CD14-positive monocyte (primary cell): ENCODE results near the gene RITA1. TPM values are rescaled to one million over a fixed set of nuclear protein-coding genes. Genes with fewer than 3 reads are reported as not detected.

ENCODE experiments used
- DNase-seq, 3 donors: peaks; one replicate each; pipeline ENCODE4 v3.0.0-alpha.2; 2011 to 2022
- H2AFZ ChIP-seq: 2 replicates; pipeline ENCODE4 v1.6.0; 2012; ENCODE audit warnings: mild to moderate bottlenecking, low read depth, low read length, inconsistent platforms; ENCODE audit not compliant: insufficient read depth, poor library complexity, severe bottlenecking
- H3K27ac ChIP-seq, 2 donors: 1 replicate in 1 of 2; 2 replicates in 1 of 2; pipeline ENCODE4 v1.5.1; 2012 to 2013; ENCODE audit warnings: low read length in 2 of 2, control low read depth in 1 of 2, inconsistent platforms in 1 of 2, low read depth in 1 of 2, mild to moderate bottlenecking in 1 of 2
- H3K27me3 ChIP-seq, 2 donors: one replicate each; pipeline versions ENCODE4 v1.6.0 to v1.6.1; 2011 to 2013; ENCODE audit warnings: low read length in 2 of 2; ENCODE audit not compliant: control insufficient read depth in 2 of 2, insufficient read depth in 2 of 2
- H3K36me3 ChIP-seq, 2 donors: replicated peaks in 1 of 2; 1 replicate in 1 of 2; 2 replicates in 1 of 2; pipeline versions ENCODE4 v1.5.1 to v1.6.1; 2012 to 2013; ENCODE audit warnings: low read length in 2 of 2, control low read depth in 1 of 2, inconsistent platforms in 1 of 2, mild to moderate bottlenecking in 1 of 2; ENCODE audit not compliant: insufficient read depth in 2 of 2, control insufficient read depth in 1 of 2
- H3K4me1 ChIP-seq, 2 donors: 1 replicate in 1 of 2; 2 replicates in 1 of 2; pipeline versions ENCODE4 v1.5.1 to v1.6.1; 2012 to 2013; ENCODE audit warnings: low read length in 2 of 2, control low read depth in 1 of 2, inconsistent platforms in 1 of 2, mild to moderate bottlenecking in 1 of 2, moderate library complexity in 1 of 2; ENCODE audit not compliant: insufficient read depth in 2 of 2, control insufficient read depth in 1 of 2
- H3K4me2 ChIP-seq: replicated peaks from 2 replicates; pipeline ENCODE3; 2012; ENCODE audit warnings: low read length, moderate library complexity, mild to moderate bottlenecking; ENCODE audit not compliant: poor library complexity, severe bottlenecking; ENCODE audit errors: extremely low read depth
- H3K4me3 ChIP-seq, 3 experiments: fragments of 200-600 bp in 1 of 3; sonication (generic) in 1 of 3; replicated peaks in 1 of 3; 1 replicate in 2 of 3; 2 replicates in 1 of 3; pipeline ENCODE4 v1.5.1; 2011 to 2013; ENCODE audit warnings: low read length in 3 of 3, mild to moderate bottlenecking in 3 of 3, control low read depth in 2 of 3, low read depth in 2 of 3, inconsistent platforms in 1 of 3, moderate library complexity in 1 of 3
- H3K79me2 ChIP-seq: 2 replicates; pipeline ENCODE4 v1.6.0; 2012; ENCODE audit warnings: mild to moderate bottlenecking, control low read depth, inconsistent platforms, low read length, moderate library complexity; ENCODE audit not compliant: insufficient read depth
- H3K9ac ChIP-seq: 2 replicates; pipeline ENCODE4 v1.6.0; 2017; ENCODE audit warnings: low read length, mild to moderate bottlenecking; ENCODE audit not compliant: insufficient read depth, poor library complexity, severe bottlenecking
- H3K9me3 ChIP-seq, 2 donors: replicated peaks in 1 of 2; 1 replicate in 1 of 2; 2 replicates in 1 of 2; pipeline versions ENCODE4 v1.5.1 to v1.6.1; 2012 to 2013; ENCODE audit warnings: low read length in 2 of 2, control low read depth in 1 of 2; ENCODE audit not compliant: control insufficient read depth in 1 of 2, insufficient read depth in 1 of 2
- H4K20me1 ChIP-seq: 2 replicates; pipeline ENCODE4 v1.6.0; 2012; ENCODE audit warnings: mild to moderate bottlenecking, low read length, control low read depth, moderate library complexity; ENCODE audit not compliant: insufficient read depth
- H3K27ac Mint-ChIP-seq, 7 donors: one replicate each; pipeline ENCODE4 v1.8.0; 2020; ENCODE audit warnings: mild to moderate bottlenecking in 7 of 7, mixed read lengths in 7 of 7, moderate library complexity in 6 of 7, inconsistent platforms in 2 of 7
- H3K27me3 Mint-ChIP-seq, 3 donors: one replicate each; pipeline ENCODE4 v1.8.0; 2021 to 2022; ENCODE audit warnings: low read depth in 3 of 3, mild to moderate bottlenecking in 3 of 3, mixed read lengths in 3 of 3, moderate library complexity in 3 of 3, inconsistent platforms in 1 of 3
- H3K36me3 Mint-ChIP-seq, 2 donors: one replicate each; pipeline ENCODE4 v1.8.0; 2020; ENCODE audit warnings: mixed read lengths in 2 of 2, inconsistent platforms in 1 of 2, mild to moderate bottlenecking in 1 of 2
- H3K4me1 Mint-ChIP-seq: one replicate; pipeline ENCODE4 v1.8.0; 2020; ENCODE audit warnings: mild to moderate bottlenecking, mixed read lengths
- H3K4me3 Mint-ChIP-seq, 2 donors: one replicate each; pipeline ENCODE4 v1.8.0; 2020; ENCODE audit warnings: mild to moderate bottlenecking in 2 of 2, mixed read lengths in 2 of 2, moderate library complexity in 1 of 2
- H3K9me3 Mint-ChIP-seq, 7 donors: one replicate each; pipeline ENCODE4 v1.8.0; 2020 to 2022; ENCODE audit warnings: mixed read lengths in 7 of 7, mild to moderate bottlenecking in 6 of 7, moderate library complexity in 6 of 7, inconsistent platforms in 2 of 7
- WGBS: methylation state at CpG from one replicate; pipeline ENCODE4 v1.1.5; 2013; ENCODE audit warnings: missing lambda C conversion rate; ENCODE audit not compliant: insufficient coverage; 5-methylcytosine and 5-hydroxymethylcytosine counted together
- intact Hi-C, 2 donors: fragments of 100-400 bp; cut with micrococcal nuclease; formaldehyde crosslinking; loops; one replicate each; pipeline versions ENCODE4 v1.15.0 to v1.15.1; 2023
- polyA plus RNA-seq, 3 donors: library from polyadenylated mRNA; depleted of rRNA in 1 of 3; unstranded in 2 of 3; stranded (reverse) in 1 of 3; fragments of 300-500 nt in 2 of 3; fragments of >200 nt in 1 of 3; fragmentation: Illumina TruSeq in 2 of 3; gene quantifications; 1 replicate in 2 of 3; 2 replicates in 1 of 3; pipeline ENCODE4 v1.2.3, GENCODE V29; 2012 to 2021
- TF ChIP-seq, protein P1 (sequence below): fragments of 200-600 bp; IDR thresholded peaks from one replicate; pipeline ENCODE4 v1.8.0; 2022; ENCODE audit warnings: antibody characterized with exemption, mild to moderate bottlenecking

RITA1 gene
- polyA plus RNA-seq, 3 donors, result 4.9 to 17.6 (median 16.4) TPM

DNA sequence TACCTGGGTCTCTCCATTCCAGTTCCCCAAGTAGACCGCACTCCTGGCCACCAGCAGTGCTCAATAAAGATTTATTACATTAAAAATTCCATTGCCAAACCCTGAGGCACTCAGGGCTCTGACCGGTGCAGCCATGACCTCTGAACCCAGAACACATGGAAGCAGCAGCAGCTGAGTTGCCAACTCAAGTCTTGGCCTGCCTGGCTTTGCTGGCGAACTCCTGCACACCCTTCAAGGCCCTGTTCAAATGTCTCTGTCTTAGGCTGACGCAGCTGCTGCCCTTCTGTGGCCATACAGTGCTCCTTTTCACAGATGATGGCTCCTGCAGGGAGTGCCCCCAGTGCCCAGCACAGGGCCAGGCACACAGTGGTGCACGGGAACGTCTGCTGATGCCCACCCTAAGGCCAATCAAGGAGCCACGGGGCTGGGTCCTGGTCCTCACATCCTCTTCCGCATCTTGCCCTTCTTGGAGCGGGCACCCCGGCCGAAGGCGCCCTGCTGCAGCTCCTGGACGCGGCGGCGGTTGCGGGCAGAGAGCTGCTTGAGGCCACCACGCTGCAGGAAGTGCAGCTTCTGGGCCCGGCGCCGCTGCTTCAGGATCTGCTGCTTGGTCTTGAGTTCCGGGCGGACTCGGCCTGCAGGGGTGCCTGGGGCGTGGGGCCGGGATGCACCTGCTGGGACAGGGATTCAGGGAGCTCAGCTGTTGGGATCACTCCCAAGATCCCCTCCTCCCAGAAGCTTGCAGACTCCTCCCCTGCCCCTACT, 26.9 kb upstream of the RITA1 start:
- intact Hi-C loops, result loop anchor here in 1 of 2 donors (10.0 kb wide), 1 partner anchor 274 kb away; no protein-coding TSS in a partner anchor
- H3K4me2 ChIP-seq, result no peak overlapping the region
- peak overlapping the region in 1 of 7 donors; percentile 10 for H3K27ac Mint-ChIP-seq

DNA sequence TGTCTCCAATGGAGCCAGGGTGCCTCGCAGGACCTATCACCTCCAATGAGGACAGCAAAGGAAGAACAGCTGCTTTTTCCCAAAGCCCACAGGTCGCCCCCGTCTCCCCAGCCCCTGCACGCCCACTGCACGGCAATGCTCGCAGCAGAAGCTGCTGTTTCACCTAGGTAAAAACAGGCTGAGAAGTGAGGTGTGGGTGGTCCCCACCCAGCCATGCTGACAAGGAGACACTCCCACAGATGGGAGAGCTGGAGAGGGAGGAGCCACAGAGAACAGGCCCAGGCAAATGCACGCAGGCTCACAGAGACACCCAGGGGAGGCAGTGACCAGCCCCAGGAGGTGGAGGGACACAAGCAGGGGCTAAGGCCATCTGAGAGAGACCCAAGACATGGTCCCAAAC, 25.6 kb upstream of the RITA1 start:
- peaks cover 0 to 10% of the 10 kb centered on the region in 2 donors for H3K4me1 ChIP-seq
- DNase-seq, result no peak
- peaks cover 6 to 12% of the 10 kb centered on the region in 2 donors for H3K27me3 ChIP-seq
- TF ChIP-seq, protein P1, sequence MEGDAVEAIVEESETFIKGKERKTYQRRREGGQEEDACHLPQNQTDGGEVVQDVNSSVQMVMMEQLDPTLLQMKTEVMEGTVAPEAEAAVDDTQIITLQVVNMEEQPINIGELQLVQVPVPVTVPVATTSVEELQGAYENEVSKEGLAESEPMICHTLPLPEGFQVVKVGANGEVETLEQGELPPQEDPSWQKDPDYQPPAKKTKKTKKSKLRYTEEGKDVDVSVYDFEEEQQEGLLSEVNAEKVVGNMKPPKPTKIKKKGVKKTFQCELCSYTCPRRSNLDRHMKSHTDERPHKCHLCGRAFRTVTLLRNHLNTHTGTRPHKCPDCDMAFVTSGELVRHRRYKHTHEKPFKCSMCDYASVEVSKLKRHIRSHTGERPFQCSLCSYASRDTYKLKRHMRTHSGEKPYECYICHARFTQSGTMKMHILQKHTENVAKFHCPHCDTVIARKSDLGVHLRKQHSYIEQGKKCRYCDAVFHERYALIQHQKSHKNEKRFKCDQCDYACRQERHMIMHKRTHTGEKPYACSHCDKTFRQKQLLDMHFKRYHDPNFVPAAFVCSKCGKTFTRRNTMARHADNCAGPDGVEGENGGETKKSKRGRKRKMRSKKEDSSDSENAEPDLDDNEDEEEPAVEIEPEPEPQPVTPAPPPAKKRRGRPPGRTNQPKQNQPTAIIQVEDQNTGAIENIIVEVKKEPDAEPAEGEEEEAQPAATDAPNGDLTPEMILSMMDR, result no peak
- 100% methylated on average over 6 of the region's 7 CpGs for WGBS
- no peak overlapping the region for H3K4me3 ChIP-seq
- no peak overlapping the region for H3K27ac ChIP-seq
- H3K79me2 ChIP-seq, result no peaks in the 10 kb centered on the region
- H2AFZ ChIP-seq, result no peak overlapping the region
- no peak overlapping the region for H3K4me3 Mint-ChIP-seq
- H3K4me2 ChIP-seq, result no peak overlapping the region
- H3K36me3 ChIP-seq, result peaks cover 68 to 76% of the 10 kb centered on the region in 2 donors
- H3K27me3 Mint-ChIP-seq, result peaks cover 14 to 18% (median 16%) of the 10 kb centered on the region in 3 donors
- peak overlapping the region in 1 of 7 donors; percentile 64 for H3K27ac Mint-ChIP-seq
- peaks cover 80% of the 10 kb centered on the region in 2 donors for H3K36me3 Mint-ChIP-seq
- intact Hi-C loops, result loop anchor here in 1 of 2 donors (10.0 kb wide), 1 partner anchor 275 kb away; no protein-coding TSS in a partner anchor
- peaks cover 9% of the 10 kb centered on the region for H3K4me1 Mint-ChIP-seq
- H3K9me3 ChIP-seq, result peaks cover 0 to 6% of the 10 kb centered on the region in 2 donors
- H3K9me3 Mint-ChIP-seq, result peaks cover 0 to 5% (median 0%) of the 10 kb centered on the region in 7 donors
- H3K9ac ChIP-seq, result no peak overlapping the region
- no peaks in the 10 kb centered on the region for H4K20me1 ChIP-seq

More for the DNA sequence above, 26.9 kb upstream of the RITA1 start:
- TF ChIP-seq, protein P1, result no peak
- H3K9me3 Mint-ChIP-seq, result peaks cover 0 to 6% (median 3%) of the 10 kb centered on the region in 7 donors
- no peak overlapping the region for H3K4me3 Mint-ChIP-seq
- Histone ChIP-seq H3K79me2 (no peaks in the 10 kb centered on the region), H3K4me1 (peaks cover 3 to 19% of the 10 kb centered on the region in 2 donors), H3K4me3 (no peak overlapping the region), H3K36me3 (peaks cover 58 to 63% of the 10 kb centered on the region in 2 donors), H4K20me1 (no peaks in the 10 kb centered on the region), H3K27me3 (peaks cover 15 to 25% of the 10 kb centered on the region in 2 donors), H3K9ac (no peak overlapping the region), H3K27ac (no peak overlapping the region), H2AFZ (no peak overlapping the region), H3K9me3 (peaks cover 0 to 15% of the 10 kb centered on the region in 2 donors)
- H3K36me3 Mint-ChIP-seq, result peaks cover 67 to 68% of the 10 kb centered on the region in 2 donors
- H3K4me1 Mint-ChIP-seq, result peaks cover 15% of the 10 kb centered on the region
- over 99% methylated on average over 25 of the region's 26 CpGs for WGBS
- no peak for DNase-seq
- H3K27me3 Mint-ChIP-seq, result peaks cover 24 to 31% (median 30%) of the 10 kb centered on the region in 3 donors
